Fibroblast of mammary gland (primary cell): ENCODE results near the gene P3H1.

ENCODE experiments used
- DNase-seq: peaks from one replicate; pipeline ENCODE4 v3.0.0-alpha.2; 2010; ENCODE audit warnings: low read depth
- H3K4me3 ChIP-seq: 2 replicates; pipeline ENCODE4 v1.5.1; 2011; ENCODE audit warnings: low read depth, mild to moderate bottlenecking, low read length, moderate library complexity; ENCODE audit not compliant: control insufficient read depth
- CTCF ChIP-seq: conservative IDR thresholded peaks from 2 replicates; pipeline ENCODE4 v1.5.1; 2011; ENCODE audit warnings: low read depth, low read length, inconsistent platforms; ENCODE audit not compliant: control insufficient read depth, insufficient read depth

Gene P3H1

GRCh38 chr1:42703888-42704464, 62.9 kb downstream of the P3H1 start:
- H3K4me3 ChIP-seq = no peak overlapping the region
- no peak for TF ChIP-seq CTCF
- DNase-seq = no peak

- peak; percentile 49 for DNase-seq
- no peak overlapping the region for H3K4me3 ChIP-seq
- TF ChIP-seq CTCF = no peak
Measured at GRCh38 chr1:42700006-42700405, 66.8 kb downstream of the P3H1 start.

GRCh38 chr1:42698081-42698813, 68.6 kb downstream of the P3H1 start:
- DNase-seq = no peak
- TF ChIP-seq CTCF = no peak
- no peak overlapping the region for H3K4me3 ChIP-seq
